ENCODE measurements around the gene CTXN1.
"Not testable (repeated sequence)": the region's sequence is repeated elsewhere in the genome, so short reads cannot be mapped to it uniquely, and the experiment has no call there.

The CTXN1 gene

DNA sequence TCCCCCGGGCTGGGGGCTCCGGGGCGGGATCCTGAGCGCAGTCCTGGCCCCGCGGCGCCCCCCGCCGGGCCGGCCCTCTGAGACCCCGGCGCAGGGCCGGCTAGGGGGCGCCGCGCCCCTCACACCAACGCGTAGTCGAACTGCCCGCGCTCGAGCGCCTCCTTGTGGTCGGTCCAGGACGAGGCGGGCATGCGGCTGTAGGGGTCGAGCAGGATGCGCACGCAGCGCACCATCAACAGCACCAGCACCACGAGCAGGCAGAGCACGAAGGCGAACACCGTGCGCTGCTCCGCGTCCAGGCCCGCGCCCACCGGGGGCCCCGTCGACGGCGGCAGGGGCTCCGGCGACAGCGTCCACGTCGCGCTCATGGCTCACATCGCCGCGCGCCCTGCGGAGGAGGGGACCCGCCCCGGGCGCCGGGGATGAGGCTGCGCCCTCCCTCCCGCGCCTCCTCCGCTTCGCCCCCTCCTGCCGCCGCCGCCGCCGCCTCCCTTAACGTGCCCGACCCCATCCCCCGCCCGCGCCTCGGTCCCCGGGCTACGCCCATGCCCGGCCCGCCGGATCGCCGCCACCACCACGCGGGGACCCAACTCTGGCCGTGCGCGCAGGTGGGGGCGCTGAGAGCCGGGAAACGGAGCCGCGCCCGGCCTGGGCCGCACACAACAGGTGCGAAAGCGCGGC is 624 bp downstream of the CTXN1 start:
- peak; percentile 46 for DNase-seq (ENCODE audit: low read depth)

DNA sequence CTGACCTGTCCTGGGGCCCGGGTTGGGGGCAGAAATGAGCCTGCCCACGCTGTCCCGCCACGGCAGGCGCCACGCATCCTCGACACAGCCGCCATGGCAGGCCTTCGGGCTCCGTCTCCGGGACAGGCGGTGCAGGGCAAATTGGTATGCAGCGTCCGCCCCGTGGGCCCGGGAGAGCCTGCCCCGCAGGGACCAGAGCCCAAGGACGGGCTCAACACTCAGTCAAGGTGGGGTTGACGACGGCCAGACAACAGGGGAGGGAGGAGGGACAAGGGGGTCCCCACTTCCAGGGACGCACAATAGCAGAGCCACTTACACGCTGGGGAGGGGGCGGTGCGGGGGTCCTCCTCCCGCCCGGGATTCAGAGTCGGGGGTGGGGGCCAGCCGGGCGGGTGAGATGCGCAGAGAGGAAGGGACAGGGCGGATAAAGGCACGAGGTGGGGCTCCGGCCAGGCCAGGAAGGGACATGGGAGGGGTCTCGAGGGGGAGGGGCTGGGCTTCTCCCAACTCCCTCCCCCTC is 1.2 kb downstream of the CTXN1 start:
- no peak for DNase-seq (ENCODE audit: low read depth)

- DNase-seq (ENCODE audit: low read depth), result no peak
Measured at GRCh38 chr19:7924241-7924640, 1.7 kb downstream of the CTXN1 start.

GRCh38 chr19:7923295-7924191 is 2.4 kb downstream of the CTXN1 start:
- DNase-seq (ENCODE audit: low read depth), result no peak

DNA sequence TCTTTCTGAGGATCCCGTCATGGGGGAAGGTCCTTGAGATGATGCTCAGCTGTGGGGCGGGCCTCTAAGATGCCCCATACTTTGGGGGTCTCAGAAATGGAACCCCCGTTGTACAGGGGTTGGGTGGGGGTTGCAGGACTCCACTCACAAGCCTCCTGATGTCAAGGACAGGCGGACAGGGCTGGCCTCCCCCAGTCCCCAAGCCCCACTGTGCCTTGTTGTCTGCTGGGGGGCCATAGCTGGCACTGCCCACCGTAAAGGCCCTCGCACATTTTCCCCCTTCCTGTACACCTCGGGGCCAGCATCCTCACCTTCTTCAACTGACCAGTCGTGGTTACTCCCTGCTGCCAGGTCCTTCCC is 3.1 kb downstream of the CTXN1 start:
- DNase-seq (ENCODE audit: low read depth), result no peak

DNA sequence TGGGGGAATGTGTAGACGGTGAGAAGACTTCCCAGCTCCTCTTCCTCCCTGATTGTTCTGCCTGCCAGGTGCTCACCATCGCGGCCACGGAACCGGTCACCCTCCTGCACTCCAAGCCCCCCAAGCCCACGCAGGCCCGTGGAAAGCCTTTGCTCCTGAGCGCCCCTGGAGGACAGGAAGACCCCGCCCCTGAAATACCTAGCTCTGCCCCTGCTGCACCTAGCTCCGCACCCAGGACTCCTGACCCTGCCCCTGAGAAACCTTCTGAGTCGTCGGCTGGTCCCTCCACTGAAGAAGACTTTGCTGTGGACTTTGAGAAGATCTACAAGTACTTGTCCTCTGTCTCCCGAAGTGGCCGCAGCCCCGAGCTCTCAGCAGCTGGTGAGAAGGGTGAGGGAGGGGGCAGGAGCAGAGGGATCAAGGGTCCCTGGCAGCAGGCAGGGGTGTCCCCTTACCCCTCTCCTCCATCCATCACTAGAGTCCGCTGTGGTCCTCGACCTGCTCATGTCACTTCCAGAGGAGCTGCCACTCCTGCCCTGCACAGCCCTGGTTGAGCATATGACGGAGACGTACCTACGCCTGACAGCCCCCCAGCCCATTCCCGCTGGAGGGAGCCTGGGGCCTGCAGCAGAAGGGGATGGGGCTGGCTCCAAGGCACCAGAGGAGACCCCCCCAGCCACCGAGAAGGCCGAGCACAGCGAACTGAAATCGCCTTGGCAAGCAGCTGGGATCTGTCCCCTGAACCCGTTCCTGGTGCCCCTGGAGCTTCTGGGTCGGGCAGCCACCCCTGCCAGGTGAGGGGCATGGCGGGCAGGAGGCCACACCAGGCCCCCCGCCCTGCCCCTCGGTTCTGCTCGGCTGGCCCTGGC is 3.7 kb downstream of the CTXN1 start:
- no peak for DNase-seq (ENCODE audit: low read depth)

- DNase-seq (ENCODE audit: low read depth), result no peak
Measured at GRCh38 chr19:7921302-7921966, 4.5 kb downstream of the CTXN1 start.

DNA sequence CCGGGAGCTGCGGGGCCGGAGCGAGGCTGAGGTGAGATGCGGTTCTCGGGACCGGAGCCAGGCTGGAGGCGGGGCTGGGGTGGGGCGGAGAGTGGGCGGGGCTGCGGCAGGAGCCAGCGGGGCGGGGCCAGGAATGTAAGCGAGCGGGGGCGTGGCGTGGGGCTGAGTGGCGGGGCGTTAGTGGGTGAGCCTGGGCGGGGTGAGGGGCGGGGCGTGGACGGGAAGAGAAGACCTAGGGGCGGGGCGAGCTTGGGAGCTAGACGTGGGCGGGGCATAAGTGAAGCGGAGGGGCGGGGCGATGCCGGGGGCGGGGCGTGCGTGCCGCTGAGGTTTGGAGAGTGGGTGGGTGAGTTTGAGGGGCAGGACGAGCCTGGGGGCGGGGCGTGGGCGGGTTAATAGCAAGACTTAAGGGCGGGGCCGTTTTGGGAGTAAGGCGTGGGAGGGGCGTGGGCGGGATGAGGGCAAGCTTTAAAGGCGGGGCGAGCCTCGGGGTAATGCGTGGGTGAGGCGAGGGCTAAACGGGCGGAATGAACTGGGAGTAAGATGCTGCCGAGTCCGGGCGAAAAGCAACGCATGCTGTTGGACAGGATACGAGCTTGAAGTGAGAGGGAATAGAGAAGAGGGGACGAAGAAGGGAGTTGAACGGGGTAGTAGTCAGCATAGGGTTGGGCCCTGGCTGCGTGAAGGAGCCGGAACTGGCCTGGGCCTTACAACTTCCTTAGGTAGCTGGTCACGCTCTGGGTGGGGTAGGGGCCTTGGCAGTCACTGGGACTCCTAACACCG is 5.2 kb downstream of the CTXN1 start:
- DNase-seq (ENCODE audit: low read depth), result peak; percentile 100

DNA sequence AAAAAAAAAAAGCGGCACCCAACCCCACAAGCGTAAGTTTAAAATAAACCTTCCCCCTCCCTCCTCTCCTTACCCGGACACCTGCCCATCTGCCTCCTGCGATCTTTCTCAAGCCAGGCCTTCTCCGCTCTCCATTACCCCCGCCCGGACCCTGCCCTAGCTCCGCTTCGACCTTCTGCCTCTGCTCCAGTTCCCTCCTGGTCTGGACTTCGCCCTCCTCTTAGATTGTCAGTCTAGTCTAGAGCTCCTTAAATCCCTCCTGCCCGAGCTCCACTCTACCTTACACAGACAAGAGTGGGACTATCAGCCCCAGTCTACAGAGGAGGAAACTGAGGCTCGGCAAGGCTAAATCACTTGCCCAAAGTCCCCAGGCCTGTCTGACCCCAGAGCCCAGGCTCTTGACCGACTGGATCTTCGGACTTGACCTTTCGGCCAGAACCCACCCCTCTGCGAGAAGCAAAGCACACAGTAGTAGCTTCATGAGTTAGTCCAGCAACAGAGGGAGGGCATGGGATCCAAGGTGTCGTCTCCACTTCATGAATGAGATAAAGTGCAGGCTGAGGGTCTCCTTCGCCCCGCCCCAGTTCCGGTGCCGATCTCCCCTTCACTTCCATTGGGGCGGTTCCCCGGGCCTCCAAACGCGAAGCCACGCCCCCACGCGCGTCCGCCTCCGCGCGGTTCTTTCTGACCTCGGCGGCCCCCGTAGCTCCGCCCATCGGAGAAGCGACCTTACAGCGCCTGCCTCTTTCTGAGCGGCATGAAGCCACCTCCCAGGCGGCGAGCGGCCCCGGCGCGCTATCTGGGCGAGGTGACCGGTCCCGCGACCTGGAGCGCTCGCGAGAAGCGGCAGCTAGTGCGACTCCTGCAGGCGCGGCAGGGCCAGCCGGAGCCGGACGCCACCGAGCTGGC is 6.1 kb downstream of the CTXN1 start, which contains the start of gene SNAPC2:
TSS of gene SNAPC2 (plus strand) at position 729 of the 909 bp plus-strand sequence. CDS start at position 758, 29 bp downstream.
- DNase-seq (ENCODE audit: low read depth), result peak; percentile 89

GRCh38 chr19:7918615-7919421 is 7.1 kb downstream of the CTXN1 start:
- DNase-seq (ENCODE audit: low read depth), result no peak

- DNase-seq (ENCODE audit: low read depth), result not testable (repeated sequence)
Measured at GRCh38 chr19:7918062-7918614, 7.8 kb downstream of the CTXN1 start.

GRCh38 chr19:7917267-7918061 is 8.5 kb downstream of the CTXN1 start:
- peak; percentile 36 for DNase-seq (ENCODE audit: low read depth)

DNA sequence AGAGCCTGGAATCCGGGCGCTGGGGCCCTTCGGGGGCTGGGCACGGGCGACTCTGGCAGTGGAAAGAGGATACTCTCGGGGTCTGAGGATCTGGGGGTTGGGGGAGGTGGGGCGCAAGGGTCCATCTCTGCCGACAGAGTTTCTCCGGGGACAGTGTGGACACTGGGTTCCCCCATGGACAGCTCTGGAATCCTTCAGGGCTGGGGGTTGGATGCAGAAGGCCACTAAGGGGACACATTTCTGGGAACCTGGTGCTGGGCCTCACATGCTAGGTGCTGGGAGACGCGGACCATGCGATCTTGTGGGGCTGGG is 9.0 kb downstream of the CTXN1 start:
- DNase-seq (ENCODE audit: low read depth), result no peak

- peak; percentile 38 for DNase-seq (ENCODE audit: low read depth)
Measured at GRCh38 chr19:7916103-7916954, 9.6 kb downstream of the CTXN1 start.

GRCh38 chr19:7915250-7916102 is 10.5 kb downstream of the CTXN1 start:
- no peak for DNase-seq (ENCODE audit: low read depth)

DNA sequence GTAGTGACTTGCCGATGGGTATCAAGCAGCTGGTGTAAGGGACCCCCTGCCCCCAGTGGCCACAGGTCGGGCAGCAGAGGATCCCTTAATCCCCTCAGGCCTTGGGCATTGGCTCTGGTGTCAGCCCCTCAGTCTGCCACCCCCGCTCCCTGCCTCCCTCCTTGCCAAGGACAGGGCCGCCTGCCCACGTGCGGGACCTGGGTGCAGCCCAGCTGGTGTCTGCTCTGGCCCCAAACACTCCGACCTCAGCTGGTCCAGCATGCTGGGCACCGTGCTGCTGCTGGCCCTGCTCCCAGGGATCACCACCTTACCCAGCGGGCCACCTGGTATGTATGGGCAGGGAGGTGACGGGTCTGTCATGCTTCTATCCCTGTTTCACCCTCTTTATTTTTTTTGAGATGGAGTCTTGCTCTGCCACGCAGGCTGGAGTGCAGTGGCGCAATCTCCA is 11.3 kb downstream of the CTXN1 start, which contains the start of gene TGFBR3L:
TSS of gene TGFBR3L (plus strand) at position 233 of the 448 bp plus-strand sequence.
- no peak for DNase-seq (ENCODE audit: low read depth)
